ENCODE measurements around the gene WNT7B.

The WNT7B gene

GRCh38 chr22:45975164-45976161 is 1.5 kb downstream of the WNT7B start:
- Histone ChIP-seq H3K4me1 (ENCODE audit: insufficient read depth, low read length) (no peaks in the 10 kb centered on the region; the same call in 1 of the 2 replicates), H3K9ac (ENCODE audit: low read depth, low read length) (peak overlapping the region; percentile 28; the same call in 1 of the 2 replicates), H3K36me3 (ENCODE audit: insufficient read depth, low read length) (no peaks in the 10 kb centered on the region), H3K9me3 (ENCODE audit: control insufficient read depth, insufficient read depth, low read length) (peaks cover 11% of the 10 kb centered on the region)

GRCh38 chr22:45974498-45974897 is 2.5 kb downstream of the WNT7B start:
- Histone ChIP-seq H3K9ac (ENCODE audit: low read depth, low read length) (no peak overlapping the region), H3K9me3 (ENCODE audit: control insufficient read depth, insufficient read depth, low read length) (peaks cover 11% of the 10 kb centered on the region), H3K36me3 (ENCODE audit: insufficient read depth, low read length) (no peaks in the 10 kb centered on the region), H3K4me1 (ENCODE audit: insufficient read depth, low read length) (peaks cover 8% of the 10 kb centered on the region; the same call in 1 of the 2 replicates)

GRCh38 chr22:45972889-45973253 is 4.1 kb downstream of the WNT7B start:
- Histone ChIP-seq H3K36me3 (ENCODE audit: insufficient read depth, low read length) (no peaks in the 10 kb centered on the region), H3K9ac (ENCODE audit: low read depth, low read length) (no peak overlapping the region), H3K9me3 (ENCODE audit: control insufficient read depth, insufficient read depth, low read length) (peaks cover 11% of the 10 kb centered on the region), H3K4me1 (ENCODE audit: insufficient read depth, low read length) (peaks cover 12% of the 10 kb centered on the region; the same call in 1 of the 2 replicates)

GRCh38 chr22:45972091-45972888 is 4.7 kb downstream of the WNT7B start:
- peaks cover 12% of the 10 kb centered on the region; the same call in 1 of the 2 replicates for H3K4me1 ChIP-seq (ENCODE audit: insufficient read depth, low read length)
- peaks cover 11% of the 10 kb centered on the region for H3K9me3 ChIP-seq (ENCODE audit: control insufficient read depth, insufficient read depth, low read length)
- peak overlapping the region; percentile 6; the same call in 1 of the 2 replicates for H3K9ac ChIP-seq (ENCODE audit: low read depth, low read length)
- no peaks in the 10 kb centered on the region for H3K36me3 ChIP-seq (ENCODE audit: insufficient read depth, low read length)

- peaks cover 12% of the 10 kb centered on the region; the same call in 1 of the 2 replicates for H3K4me1 ChIP-seq (ENCODE audit: insufficient read depth, low read length)
Measured at GRCh38 chr22:45971408-45972028, 5.4 kb downstream of the WNT7B start.

GRCh38 chr22:45970705-45971407 is 6.1 kb downstream of the WNT7B start:
- Histone ChIP-seq H3K4me1 (ENCODE audit: insufficient read depth, low read length) (peaks cover 12% of the 10 kb centered on the region; the same call in 1 of the 2 replicates), H3K36me3 (ENCODE audit: insufficient read depth, low read length) (no peaks in the 10 kb centered on the region), H3K9ac (ENCODE audit: low read depth, low read length) (peak overlapping the region; percentile 44; the same call in 1 of the 2 replicates), H3K9me3 (ENCODE audit: control insufficient read depth, insufficient read depth, low read length) (peaks cover 11% of the 10 kb centered on the region)

More at GRCh38 chr22:45971408-45972028, 5.4 kb downstream of the WNT7B start:
- Histone ChIP-seq H3K9ac (ENCODE audit: low read depth, low read length) (peak overlapping the region; percentile 44), H3K9me3 (ENCODE audit: control insufficient read depth, insufficient read depth, low read length) (peaks cover 11% of the 10 kb centered on the region), H3K36me3 (ENCODE audit: insufficient read depth, low read length) (no peaks in the 10 kb centered on the region)

GRCh38 chr22:45969801-45970470 is 7.0 kb downstream of the WNT7B start:
- H3K36me3 ChIP-seq (ENCODE audit: insufficient read depth, low read length): no peaks in the 10 kb centered on the region
- H3K9ac ChIP-seq (ENCODE audit: low read depth, low read length): no peak overlapping the region
- peaks cover 12% of the 10 kb centered on the region; the same call in 1 of the 2 replicates for H3K4me1 ChIP-seq (ENCODE audit: insufficient read depth, low read length)
- H3K9me3 ChIP-seq (ENCODE audit: control insufficient read depth, insufficient read depth, low read length): peaks cover 11% of the 10 kb centered on the region

- Histone ChIP-seq H3K9ac (ENCODE audit: low read depth, low read length) (no peak overlapping the region), H3K4me1 (ENCODE audit: insufficient read depth, low read length) (peaks cover 12% of the 10 kb centered on the region; the same call in 1 of the 2 replicates), H3K9me3 (ENCODE audit: control insufficient read depth, insufficient read depth, low read length) (peaks cover 11% of the 10 kb centered on the region)
Measured at GRCh38 chr22:45969414-45969799, 7.6 kb downstream of the WNT7B start.

GRCh38 chr22:45968751-45969413 is 8.1 kb downstream of the WNT7B start:
- peaks cover 12% of the 10 kb centered on the region; the same call in 1 of the 2 replicates for H3K4me1 ChIP-seq (ENCODE audit: insufficient read depth, low read length)
- H3K9ac ChIP-seq (ENCODE audit: low read depth, low read length): no peak overlapping the region
- no peaks in the 10 kb centered on the region for H3K36me3 ChIP-seq (ENCODE audit: insufficient read depth, low read length)
- H3K9me3 ChIP-seq (ENCODE audit: control insufficient read depth, insufficient read depth, low read length): peaks cover 11% of the 10 kb centered on the region

More at GRCh38 chr22:45969414-45969799, 7.6 kb downstream of the WNT7B start:
- H3K36me3 ChIP-seq (ENCODE audit: insufficient read depth, low read length): no peaks in the 10 kb centered on the region

- peaks cover 12% of the 10 kb centered on the region; the same call in 1 of the 2 replicates for H3K4me1 ChIP-seq (ENCODE audit: insufficient read depth, low read length)
- no peak overlapping the region for H3K9ac ChIP-seq (ENCODE audit: low read depth, low read length)
- H3K36me3 ChIP-seq (ENCODE audit: insufficient read depth, low read length): no peaks in the 10 kb centered on the region
- H3K9me3 ChIP-seq (ENCODE audit: control insufficient read depth, insufficient read depth, low read length): peaks cover 5% of the 10 kb centered on the region; the same call in 1 of the 2 replicates
Measured at GRCh38 chr22:45968003-45968650, 8.8 kb downstream of the WNT7B start.

GRCh38 chr22:45966895-45967365 is 10.0 kb downstream of the WNT7B start:
- Histone ChIP-seq H3K4me1 (ENCODE audit: insufficient read depth, low read length) (peaks cover 12% of the 10 kb centered on the region; the same call in 1 of the 2 replicates), H3K36me3 (ENCODE audit: insufficient read depth, low read length) (no peaks in the 10 kb centered on the region), H3K9me3 (ENCODE audit: control insufficient read depth, insufficient read depth, low read length) (no peaks in the 10 kb centered on the region)

GRCh38 chr22:45966320-45966894 is 10.6 kb downstream of the WNT7B start:
- Histone ChIP-seq H3K9me3 (ENCODE audit: control insufficient read depth, insufficient read depth, low read length) (no peaks in the 10 kb centered on the region), H3K4me1 (ENCODE audit: insufficient read depth, low read length) (peaks cover 12% of the 10 kb centered on the region; the same call in 1 of the 2 replicates), H3K36me3 (ENCODE audit: insufficient read depth, low read length) (no peaks in the 10 kb centered on the region), H3K9ac (ENCODE audit: low read depth, low read length) (no peak overlapping the region)

More at GRCh38 chr22:45966895-45967365, 10.0 kb downstream of the WNT7B start:
- H3K9ac ChIP-seq (ENCODE audit: low read depth, low read length): no peak overlapping the region

All from ES-I3 (cell line).